Sigmoid colon (tissue), 4 donors: ENCODE measurements around the gene ZMYND19.

ENCODE experiments used
- POLR2AphosphoS5 ChIP-seq, 4 donors: sonication (generic); formaldehyde crosslinking; IDR thresholded peaks; one replicate each; pipeline ENCODE4 v1.6.1; 2017; ENCODE audit warnings: antibody characterized with exemption in 4 of 4
- TF ChIP-seq, protein P1 (sequence below), 4 experiments: fragments of 450-650 bp in 3 of 4; fragments of 200-600 bp in 1 of 4; IDR thresholded peaks; one replicate each; pipeline ENCODE4 v1.5.1; 2016 to 2019; ENCODE audit warnings: antibody characterized with exemption in 4 of 4, mild to moderate bottlenecking in 3 of 4, moderate library complexity in 2 of 4

GRCh38 chr9:137579259-137579604 lies 11.1 kb downstream of the ZMYND19 start:
- no peak for TF ChIP-seq POLR2AphosphoS5 (IDR thresholded peaks at IDR 0.05)
- TF ChIP-seq, protein P1, sequence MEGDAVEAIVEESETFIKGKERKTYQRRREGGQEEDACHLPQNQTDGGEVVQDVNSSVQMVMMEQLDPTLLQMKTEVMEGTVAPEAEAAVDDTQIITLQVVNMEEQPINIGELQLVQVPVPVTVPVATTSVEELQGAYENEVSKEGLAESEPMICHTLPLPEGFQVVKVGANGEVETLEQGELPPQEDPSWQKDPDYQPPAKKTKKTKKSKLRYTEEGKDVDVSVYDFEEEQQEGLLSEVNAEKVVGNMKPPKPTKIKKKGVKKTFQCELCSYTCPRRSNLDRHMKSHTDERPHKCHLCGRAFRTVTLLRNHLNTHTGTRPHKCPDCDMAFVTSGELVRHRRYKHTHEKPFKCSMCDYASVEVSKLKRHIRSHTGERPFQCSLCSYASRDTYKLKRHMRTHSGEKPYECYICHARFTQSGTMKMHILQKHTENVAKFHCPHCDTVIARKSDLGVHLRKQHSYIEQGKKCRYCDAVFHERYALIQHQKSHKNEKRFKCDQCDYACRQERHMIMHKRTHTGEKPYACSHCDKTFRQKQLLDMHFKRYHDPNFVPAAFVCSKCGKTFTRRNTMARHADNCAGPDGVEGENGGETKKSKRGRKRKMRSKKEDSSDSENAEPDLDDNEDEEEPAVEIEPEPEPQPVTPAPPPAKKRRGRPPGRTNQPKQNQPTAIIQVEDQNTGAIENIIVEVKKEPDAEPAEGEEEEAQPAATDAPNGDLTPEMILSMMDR (IDR thresholded peaks at IDR 0.05) = no peak
